H9 (cell line): ENCODE measurements around the gene CARD11. TPM values are rescaled to one million over a fixed set of nuclear protein-coding genes. Genes with fewer than 3 reads are reported as not detected.

Source experiments
- DNase-seq: peaks from one replicate; pipeline ENCODE4 v3.0.0-alpha.2; 2017
- H2AFZ ChIP-seq: one replicate; pipeline ENCODE4 v1.6.1; 2013; ENCODE audit warnings: mild to moderate bottlenecking, low read length, control low read depth, moderate library complexity
- H2AK5ac ChIP-seq: 2 replicates; pipeline ENCODE4 v1.6.1; 2013; ENCODE audit warnings: low read length, control low read depth, mixed read lengths; ENCODE audit not compliant: insufficient read length
- H2BK120ac ChIP-seq: one replicate; pipeline ENCODE4 v1.6.1; 2013; ENCODE audit warnings: low read depth, mild to moderate bottlenecking, low read length, control low read depth, inconsistent platforms; ENCODE audit not compliant: poor library complexity, severe bottlenecking
- H2BK12ac ChIP-seq: 2 replicates; pipeline ENCODE4 v1.6.1; 2013; ENCODE audit warnings: low read length, control low read depth, mixed read lengths, low read depth; ENCODE audit not compliant: insufficient read length
- H2BK15ac ChIP-seq: 2 replicates; pipeline ENCODE4 v1.6.1; 2013; ENCODE audit warnings: low read depth, low read length, control low read depth
- H2BK20ac ChIP-seq: one replicate; pipeline ENCODE4 v1.6.1; 2013; ENCODE audit warnings: low read depth, mild to moderate bottlenecking, low read length, control low read depth, inconsistent platforms; ENCODE audit not compliant: poor library complexity, severe bottlenecking
- H2BK5ac ChIP-seq: 2 replicates; pipeline ENCODE4 v1.6.1; 2013; ENCODE audit warnings: low read length, control low read depth, mixed read lengths; ENCODE audit not compliant: insufficient read length
- H3K14ac ChIP-seq: 2 replicates; pipeline ENCODE4 v1.6.1; 2013; ENCODE audit warnings: low read length, control low read depth; ENCODE audit not compliant: insufficient read depth
- H3K18ac ChIP-seq: 2 replicates; pipeline ENCODE4 v1.6.1; 2013; ENCODE audit warnings: low read depth, mild to moderate bottlenecking, mixed read lengths, low read length, control low read depth; ENCODE audit not compliant: insufficient read length
- H3K23ac ChIP-seq: 2 replicates; pipeline ENCODE4 v1.6.1; 2013; ENCODE audit warnings: low read length, control low read depth, mixed read lengths, low read depth; ENCODE audit not compliant: insufficient read length
- H3K23me2 ChIP-seq: 2 replicates; pipeline ENCODE4 v1.6.1; 2013; ENCODE audit warnings: low read depth, mild to moderate bottlenecking, mixed read lengths, low read length, control low read depth; ENCODE audit not compliant: insufficient read length, poor library complexity, severe bottlenecking
- H3K27ac ChIP-seq: 2 replicates; pipeline ENCODE4 v1.5.1; 2013; ENCODE audit warnings: low read length, control low read depth, mixed read lengths, low read depth; ENCODE audit not compliant: insufficient read length
- H3K27me3 ChIP-seq: 2 replicates; pipeline ENCODE4 v1.6.1; 2013; ENCODE audit warnings: low read length, control low read depth, inconsistent platforms; ENCODE audit not compliant: insufficient read depth
- H3K4ac ChIP-seq: 2 replicates; pipeline ENCODE4 v1.6.1; 2013; ENCODE audit warnings: low read depth, mild to moderate bottlenecking, control low read depth, inconsistent platforms, low read length, moderate library complexity
- H3K4me1 ChIP-seq: 2 replicates; pipeline ENCODE4 v1.6.1; 2013; ENCODE audit warnings: low read length, control low read depth, inconsistent platforms; ENCODE audit not compliant: insufficient read depth
- H3K4me2 ChIP-seq: 2 replicates; pipeline ENCODE4 v1.6.1; 2013; ENCODE audit warnings: low read length, control low read depth, mixed read lengths; ENCODE audit not compliant: insufficient read length, insufficient read depth
- H3K56ac ChIP-seq: 2 replicates; pipeline ENCODE4 v1.6.1; 2013; ENCODE audit warnings: low read depth, mild to moderate bottlenecking, mixed read lengths, low read length, control low read depth; ENCODE audit not compliant: insufficient read length
- H3K79me1 ChIP-seq: 2 replicates; pipeline ENCODE4 v1.6.1; 2013; ENCODE audit warnings: low read depth, mild to moderate bottlenecking, moderate library complexity, low read length, control low read depth, inconsistent platforms; ENCODE audit not compliant: insufficient read depth, poor library complexity, severe bottlenecking
- H3K79me2 ChIP-seq: 2 replicates; pipeline ENCODE4 v1.6.1; 2013; ENCODE audit warnings: low read length, control low read depth, inconsistent platforms; ENCODE audit not compliant: insufficient read depth
- H3K9ac ChIP-seq: 2 replicates; pipeline ENCODE4 v1.6.1; 2013; ENCODE audit warnings: low read length, control low read depth, mixed read lengths; ENCODE audit not compliant: insufficient read length; ENCODE audit errors: extremely low read depth
- H3K9me3 ChIP-seq: one replicate; pipeline ENCODE4 v1.6.1; 2013; ENCODE audit warnings: low read depth, low read length, inconsistent platforms; ENCODE audit not compliant: control insufficient read depth
- H3T11ph ChIP-seq: one replicate; pipeline ENCODE4 v1.6.1; 2013; ENCODE audit warnings: mild to moderate bottlenecking, low read length, control low read depth, inconsistent platforms
- H4K20me1 ChIP-seq: one replicate; pipeline ENCODE4 v1.6.1; 2013; ENCODE audit not compliant: control insufficient read depth, insufficient read length, insufficient read depth
- H4K5ac ChIP-seq: 2 replicates; pipeline ENCODE4 v1.6.1; 2013; ENCODE audit warnings: low read depth, mild to moderate bottlenecking, mixed read lengths, low read length, control low read depth; ENCODE audit not compliant: insufficient read length
- H4K8ac ChIP-seq: replicated peaks from 2 replicates; pipeline ENCODE4 v1.6.1; 2013; ENCODE audit warnings: low read length, control low read depth, mixed read lengths, low read depth; ENCODE audit not compliant: insufficient read length
- H4K91ac ChIP-seq: 2 replicates; pipeline ENCODE4 v1.6.1; 2013; ENCODE audit warnings: low read depth, mild to moderate bottlenecking, moderate library complexity, mixed read lengths, low read length, control low read depth; ENCODE audit not compliant: insufficient read length
- H3K27ac Mint-ChIP-seq, 3 experiments: 2 replicates in 2 of 3; 3 replicates in 1 of 3; pipeline ENCODE4 v1.8.0; 2020 to 2021; ENCODE audit warnings: mixed read lengths in 3 of 3, mild to moderate bottlenecking in 1 of 3, moderate library complexity in 1 of 3
- H3K27me3 Mint-ChIP-seq: 2 replicates; pipeline ENCODE4 v1.8.0; 2021; ENCODE audit warnings: low read depth, mild to moderate bottlenecking, moderate library complexity, mixed read lengths
- H3K36me3 Mint-ChIP-seq, 3 experiments: 2 replicates in 2 of 3; 3 replicates in 1 of 3; pipeline ENCODE4 v1.8.0; 2020 to 2021; ENCODE audit warnings: low read depth in 3 of 3, mixed read lengths in 3 of 3; ENCODE audit not compliant: insufficient read depth in 1 of 3
- H3K4me1 Mint-ChIP-seq, 2 experiments: 2 replicates each; pipeline ENCODE4 v1.8.0; 2020; ENCODE audit warnings: mixed read lengths in 2 of 2
- H3K4me3 Mint-ChIP-seq, 2 experiments: 2 replicates in 1 of 2; 3 replicates in 1 of 2; pipeline ENCODE4 v1.8.0; 2020 to 2021; ENCODE audit warnings: mild to moderate bottlenecking in 2 of 2, mixed read lengths in 2 of 2, moderate library complexity in 1 of 2
- H3K9me3 Mint-ChIP-seq, 2 experiments: 2 replicates in 1 of 2; 3 replicates in 1 of 2; pipeline ENCODE4 v1.8.0; 2020; ENCODE audit warnings: mild to moderate bottlenecking in 2 of 2, mixed read lengths in 2 of 2, moderate library complexity in 1 of 2
- WGBS: extraction: QIAGEN DNeasy Blood & Tissue Kit; methylation state at CpG from one replicate; pipeline ENCODE4 v1.1.7; 2013; ENCODE audit warnings: missing lambda C conversion rate, low lambda C conversion rate, mixed read lengths; ENCODE audit not compliant: insufficient read length; ENCODE audit errors: extremely low coverage; 5-methylcytosine and 5-hydroxymethylcytosine counted together
- total RNA-seq: library from RNA; stranded (reverse); gene quantifications from 2 replicates; pipeline ENCODE4 v1.2.1, GENCODE V29; 2021
- TF ChIP-seq, protein P1 (sequence below): fragments of 200-600 bp; sonication (generic); conservative IDR thresholded peaks from 3 replicates; pipeline ENCODE4 v1.8.0; 2021; ENCODE audit warnings: antibody characterized with exemption, mild to moderate bottlenecking

The CARD11 gene
- total RNA-seq, 1 experiment from 2014 or later: 20.0 TPM

DNA sequence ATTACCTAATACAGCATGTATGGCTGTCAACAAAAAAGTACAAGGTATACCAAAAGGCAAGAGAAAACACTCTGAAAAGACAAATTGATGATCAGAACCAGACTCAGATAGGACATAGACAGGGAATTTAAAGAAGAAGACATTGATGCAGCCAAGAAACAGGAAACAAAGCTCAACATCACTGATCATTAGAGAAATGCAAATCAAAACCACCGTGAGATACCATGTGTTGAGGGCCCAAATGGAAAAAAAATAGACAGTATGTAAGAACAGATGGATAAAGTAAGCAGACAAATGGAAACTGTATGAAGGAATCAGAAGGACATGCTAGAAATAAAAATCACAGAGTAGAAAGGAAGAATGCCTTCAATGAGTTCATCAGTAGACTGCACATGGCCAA lies 23.3 kb downstream of the CARD11 start:
- Histone ChIP-seq H3K23me2 (no peaks in the 10 kb centered on the region), H3K27ac (no peak overlapping the region), H3K14ac (no peak overlapping the region), H2BK120ac (no peak overlapping the region), H4K8ac (no peak overlapping the region), H3K4ac (no peak overlapping the region), H3K9me3 (no peaks in the 10 kb centered on the region), H3K27me3 (no peaks in the 10 kb centered on the region), H2BK15ac (no peak overlapping the region), H3K4me2 (no peak overlapping the region), H2BK12ac (no peak overlapping the region), H4K91ac (no peak overlapping the region), H3K4me1 (no peaks in the 10 kb centered on the region), H4K5ac (no peak overlapping the region), H2BK20ac (no peak overlapping the region), H3K79me2 (no peaks in the 10 kb centered on the region), H2AK5ac (no peak overlapping the region), H3K18ac (no peak overlapping the region), H2BK5ac (no peak overlapping the region), H3K56ac (no peak overlapping the region), H3K23ac (no peak overlapping the region), H3K79me1 (no peaks in the 10 kb centered on the region), H4K20me1 (no peaks in the 10 kb centered on the region), H3K9ac (no peak overlapping the region), H2AFZ (no peak overlapping the region), H3T11ph (no peak overlapping the region)
- Mint-ChIP-seq H3K4me1 (no peaks in the 10 kb centered on the region), H3K27ac (no peak overlapping the region), H3K36me3 (peaks cover 18 to 27% (median 23%) of the 10 kb centered on the region in 3 experiments; a peak in 6 of 7 replicates), H3K9me3 (peaks cover 16 to 18% of the 10 kb centered on the region in 2 experiments), H3K27me3 (no peaks in the 10 kb centered on the region), H3K4me3 (no peak overlapping the region)
- DNase-seq: no peak
- no CpG with 5 or more reads among the region's 1 CpG for WGBS
- TF ChIP-seq, protein P1, sequence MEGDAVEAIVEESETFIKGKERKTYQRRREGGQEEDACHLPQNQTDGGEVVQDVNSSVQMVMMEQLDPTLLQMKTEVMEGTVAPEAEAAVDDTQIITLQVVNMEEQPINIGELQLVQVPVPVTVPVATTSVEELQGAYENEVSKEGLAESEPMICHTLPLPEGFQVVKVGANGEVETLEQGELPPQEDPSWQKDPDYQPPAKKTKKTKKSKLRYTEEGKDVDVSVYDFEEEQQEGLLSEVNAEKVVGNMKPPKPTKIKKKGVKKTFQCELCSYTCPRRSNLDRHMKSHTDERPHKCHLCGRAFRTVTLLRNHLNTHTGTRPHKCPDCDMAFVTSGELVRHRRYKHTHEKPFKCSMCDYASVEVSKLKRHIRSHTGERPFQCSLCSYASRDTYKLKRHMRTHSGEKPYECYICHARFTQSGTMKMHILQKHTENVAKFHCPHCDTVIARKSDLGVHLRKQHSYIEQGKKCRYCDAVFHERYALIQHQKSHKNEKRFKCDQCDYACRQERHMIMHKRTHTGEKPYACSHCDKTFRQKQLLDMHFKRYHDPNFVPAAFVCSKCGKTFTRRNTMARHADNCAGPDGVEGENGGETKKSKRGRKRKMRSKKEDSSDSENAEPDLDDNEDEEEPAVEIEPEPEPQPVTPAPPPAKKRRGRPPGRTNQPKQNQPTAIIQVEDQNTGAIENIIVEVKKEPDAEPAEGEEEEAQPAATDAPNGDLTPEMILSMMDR: no peak
